OCI-LY7 (cell line): ENCODE results near the gene SP5.

ENCODE experiments used
- EZH2phosphoT487 ChIP-seq: fragments of 200-600 bp; sonication (generic); IDR thresholded peaks from 2 replicates; pipeline ENCODE4 v1.6.1; 2018; ENCODE audit warnings: low read depth, borderline replicate concordance, mild to moderate bottlenecking, mixed run types, antibody characterized with exemption, low read length, moderate library complexity, mixed read lengths
- TF ChIP-seq, protein P1 (sequence below): fragments of 200-600 bp; sonication (generic); conservative IDR thresholded peaks from 2 replicates; pipeline ENCODE4 v1.5.1; 2014; ENCODE audit warnings: mild to moderate bottlenecking, antibody characterized with exemption, low read length, moderate library complexity, mixed read lengths

DNA sequence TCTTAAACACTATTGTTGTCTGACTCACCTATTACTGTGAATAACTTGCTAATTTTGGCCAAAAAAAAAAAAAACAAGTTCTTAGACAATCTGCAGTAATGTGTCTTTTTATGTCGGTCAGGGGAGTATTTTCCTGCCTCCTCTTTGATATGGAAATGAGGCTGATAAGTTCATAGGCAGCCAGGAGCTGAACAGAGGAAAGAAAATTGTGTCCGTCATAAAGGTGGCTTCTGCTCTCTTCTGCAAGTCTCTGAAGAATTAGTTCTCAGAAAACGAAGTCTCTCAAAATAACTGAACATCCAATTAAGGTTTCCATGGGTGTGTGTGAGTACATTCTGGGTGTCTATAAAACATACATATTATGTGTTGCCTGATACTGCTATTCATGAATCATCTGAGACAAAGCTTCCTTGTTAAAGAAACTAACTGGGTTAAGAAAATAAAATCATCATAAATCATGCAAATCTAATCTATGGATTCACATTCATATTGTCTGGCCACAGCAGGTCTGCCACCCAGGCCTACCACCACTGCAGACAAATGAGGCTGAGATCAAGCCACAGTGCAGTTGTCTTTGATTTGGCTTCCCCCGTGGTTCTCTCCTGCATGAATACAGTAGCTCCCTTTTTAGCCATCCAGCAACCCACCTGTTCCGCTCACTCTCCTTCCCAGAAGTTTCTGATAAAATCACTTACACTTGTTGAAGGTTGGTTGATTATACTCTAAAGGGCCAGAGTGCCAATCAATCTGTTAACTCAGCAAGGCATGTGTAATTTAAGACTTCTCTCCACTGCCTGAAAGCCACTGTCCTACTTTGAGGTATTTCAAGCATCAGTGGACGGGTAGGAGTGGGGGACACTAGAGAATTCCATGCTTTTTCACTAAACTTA lies 19.4 kb upstream of the SP5 start:
- TF ChIP-seq, protein P1, sequence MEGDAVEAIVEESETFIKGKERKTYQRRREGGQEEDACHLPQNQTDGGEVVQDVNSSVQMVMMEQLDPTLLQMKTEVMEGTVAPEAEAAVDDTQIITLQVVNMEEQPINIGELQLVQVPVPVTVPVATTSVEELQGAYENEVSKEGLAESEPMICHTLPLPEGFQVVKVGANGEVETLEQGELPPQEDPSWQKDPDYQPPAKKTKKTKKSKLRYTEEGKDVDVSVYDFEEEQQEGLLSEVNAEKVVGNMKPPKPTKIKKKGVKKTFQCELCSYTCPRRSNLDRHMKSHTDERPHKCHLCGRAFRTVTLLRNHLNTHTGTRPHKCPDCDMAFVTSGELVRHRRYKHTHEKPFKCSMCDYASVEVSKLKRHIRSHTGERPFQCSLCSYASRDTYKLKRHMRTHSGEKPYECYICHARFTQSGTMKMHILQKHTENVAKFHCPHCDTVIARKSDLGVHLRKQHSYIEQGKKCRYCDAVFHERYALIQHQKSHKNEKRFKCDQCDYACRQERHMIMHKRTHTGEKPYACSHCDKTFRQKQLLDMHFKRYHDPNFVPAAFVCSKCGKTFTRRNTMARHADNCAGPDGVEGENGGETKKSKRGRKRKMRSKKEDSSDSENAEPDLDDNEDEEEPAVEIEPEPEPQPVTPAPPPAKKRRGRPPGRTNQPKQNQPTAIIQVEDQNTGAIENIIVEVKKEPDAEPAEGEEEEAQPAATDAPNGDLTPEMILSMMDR = no peak
- TF ChIP-seq EZH2phosphoT487 = no peak
